NCI-H2196 treated with DMSO at 0.1 percent for 48 hours (cell line): Measurements from ENCODE around the gene KRT34.
"Not testable (repeated sequence)": the region's sequence is repeated elsewhere in the genome, so short reads cannot be mapped to it uniquely, and the experiment has no call there.

Source experiments
- DNase-seq: peaks from one replicate; lab custom pipeline; 2025; ENCODE audit not compliant: unreplicated experiment; lab: John Stamatoyannopoulos, UW

The KRT34 gene

DNA sequence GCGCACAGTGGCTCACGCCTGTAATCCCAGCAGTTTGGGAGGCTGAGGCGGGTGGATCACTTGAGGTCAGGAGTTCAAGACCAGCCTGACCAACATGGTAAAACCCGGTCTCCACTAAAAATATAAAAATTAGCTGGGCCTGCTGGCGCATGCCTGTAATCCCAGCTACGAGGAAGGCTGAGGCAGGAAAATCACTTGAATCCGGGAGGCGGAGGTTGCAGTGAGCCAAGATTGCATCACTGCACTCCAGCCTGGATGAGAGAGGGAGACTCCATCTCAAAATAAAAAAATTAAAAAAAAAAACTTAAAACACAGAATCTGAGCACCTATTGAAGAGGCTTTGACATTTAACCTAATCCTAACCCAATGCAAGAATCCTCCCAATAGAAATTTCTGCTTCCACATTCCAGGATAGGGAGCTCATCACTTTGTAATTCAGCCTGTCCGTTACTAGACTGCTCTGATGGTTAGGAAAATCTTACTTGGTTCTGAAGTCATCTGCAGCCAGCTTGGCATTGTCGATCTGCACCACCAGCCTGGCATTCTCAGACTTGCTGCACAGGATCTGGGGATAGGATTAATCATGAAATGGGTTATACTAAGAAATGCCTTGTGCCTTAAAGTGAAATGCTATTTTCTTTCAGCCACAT is 14.6 kb downstream of the KRT34 start:
- DNase-seq, result no peak

DNA sequence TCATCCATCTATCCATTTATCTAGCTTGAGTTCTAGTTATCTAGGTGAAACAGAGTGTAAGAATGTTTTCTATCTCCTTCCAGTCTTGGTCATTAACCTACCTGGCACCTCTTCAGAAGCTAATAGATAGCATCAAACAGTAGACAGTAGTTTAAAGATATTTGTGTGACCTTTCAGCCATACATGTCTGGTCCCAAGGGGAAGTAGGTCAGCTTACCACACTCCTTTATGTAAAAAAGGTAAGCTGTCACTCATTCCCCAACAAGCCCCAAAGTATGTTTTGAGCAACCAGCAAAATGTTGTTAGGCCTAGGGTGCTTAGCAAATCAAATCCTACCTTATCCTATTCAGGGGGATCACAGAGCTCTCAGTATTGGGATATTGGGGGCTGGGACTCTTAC is 16.0 kb downstream of the KRT34 start:
- no peak for DNase-seq

DNA sequence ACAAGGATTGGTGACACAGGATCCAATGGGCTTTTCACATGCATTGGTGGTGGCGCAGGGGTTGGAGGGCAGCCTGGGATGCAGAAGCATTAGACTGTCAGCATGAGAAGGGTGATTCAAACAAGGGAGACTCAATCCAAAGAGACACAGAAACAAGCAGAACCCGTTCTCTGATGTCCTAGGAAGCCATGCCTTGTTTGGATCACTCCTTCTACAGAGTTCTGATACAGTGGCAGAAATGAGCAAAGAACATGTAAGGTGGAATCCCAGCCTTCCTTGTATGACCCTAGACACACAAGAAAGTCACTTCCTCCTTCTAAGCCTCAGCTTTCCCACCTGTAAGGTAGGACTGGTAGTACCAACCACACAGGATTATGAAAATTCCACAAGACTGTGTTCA is 18.2 kb downstream of the KRT34 start:
- no peak for DNase-seq

DNA sequence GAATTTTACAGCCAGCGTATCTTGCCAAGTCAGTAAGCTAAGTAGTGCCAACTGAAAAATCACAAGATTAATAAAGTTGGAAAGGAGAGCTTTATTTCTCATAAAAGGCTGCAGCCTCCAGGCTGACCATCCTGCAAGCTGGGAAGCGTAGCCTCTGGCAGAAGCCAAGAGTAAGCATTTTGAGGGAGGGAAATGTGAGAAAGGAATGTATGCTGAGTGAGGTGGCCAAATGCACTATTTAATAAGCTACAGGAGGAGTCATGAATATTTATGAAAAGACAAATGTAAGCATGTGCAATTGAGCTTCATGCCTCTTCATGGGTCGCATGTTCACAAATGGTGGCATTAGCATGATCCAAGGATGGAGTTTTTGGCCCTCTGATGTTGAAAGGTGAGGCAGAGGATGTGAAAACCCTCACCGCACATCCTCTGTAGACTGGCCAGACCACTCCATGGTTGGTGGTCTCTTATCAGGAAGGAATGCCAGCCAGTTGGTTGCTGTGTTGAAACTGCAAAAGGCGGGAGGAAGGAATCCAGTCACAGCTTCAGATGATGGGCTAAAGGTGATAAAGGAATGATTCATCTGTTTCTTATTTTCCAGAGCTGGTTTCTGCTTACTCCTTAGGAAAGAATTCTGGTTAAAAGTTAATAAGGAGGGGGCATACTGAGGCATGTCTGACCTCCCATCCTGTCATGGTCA is 21.7 kb downstream of the KRT34 start:
- DNase-seq, result no peak

DNA sequence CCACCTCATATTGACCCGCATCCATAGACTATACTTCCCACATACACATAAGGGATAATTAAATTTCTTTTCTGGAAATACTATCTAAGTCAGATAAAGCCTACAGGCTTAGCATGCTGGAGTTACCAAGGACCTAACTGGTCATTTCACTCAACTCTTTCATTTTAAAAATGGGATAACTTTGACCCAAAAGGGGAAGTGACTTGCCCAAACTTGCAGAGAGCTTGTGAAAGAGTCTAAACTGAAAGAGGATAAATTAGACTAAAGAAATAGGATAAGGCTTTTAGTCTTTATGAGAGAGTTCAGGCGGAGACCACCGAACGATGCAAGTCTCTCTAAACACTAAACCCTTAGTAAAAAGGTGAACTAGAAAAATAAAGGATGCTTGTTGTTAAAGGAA is 27.6 kb downstream of the KRT34 start:
- DNase-seq, result no peak

DNA sequence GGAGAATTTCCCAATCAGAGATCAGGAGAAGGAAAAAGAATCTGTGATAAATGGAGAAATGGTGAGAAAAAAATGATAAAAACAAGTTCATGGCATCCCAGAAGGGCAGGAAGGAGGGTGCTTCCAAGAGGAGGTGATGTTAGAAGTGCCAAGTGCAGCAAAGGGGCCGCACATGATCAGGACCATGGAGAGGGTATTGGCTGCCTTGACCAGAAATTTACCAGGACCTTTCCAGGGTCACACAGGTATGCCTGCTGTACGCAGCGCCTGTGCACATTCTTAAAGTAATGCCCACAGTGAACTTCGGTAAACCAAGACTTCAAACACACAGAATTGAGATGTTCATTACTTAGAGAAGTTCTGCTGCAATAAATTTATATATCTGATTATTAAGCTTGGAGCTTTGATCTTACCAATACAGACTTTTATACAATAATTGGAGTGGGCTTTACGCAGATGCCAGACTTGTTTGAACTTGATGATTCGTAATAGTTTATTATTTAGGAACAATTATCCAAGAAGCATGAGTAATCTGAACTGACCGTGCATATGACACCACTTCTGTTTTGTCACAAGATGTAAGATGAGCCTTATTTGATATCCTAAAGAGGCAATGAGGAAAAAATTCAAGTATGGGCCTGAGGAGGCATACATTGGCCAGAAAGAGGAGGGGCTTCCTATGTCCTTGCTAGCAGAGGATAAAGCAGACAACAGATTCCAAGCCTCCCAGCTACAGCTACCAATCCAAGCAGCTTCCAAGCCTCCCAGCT is 29.3 kb downstream of the KRT34 start:
- DNase-seq, result no peak

DNA sequence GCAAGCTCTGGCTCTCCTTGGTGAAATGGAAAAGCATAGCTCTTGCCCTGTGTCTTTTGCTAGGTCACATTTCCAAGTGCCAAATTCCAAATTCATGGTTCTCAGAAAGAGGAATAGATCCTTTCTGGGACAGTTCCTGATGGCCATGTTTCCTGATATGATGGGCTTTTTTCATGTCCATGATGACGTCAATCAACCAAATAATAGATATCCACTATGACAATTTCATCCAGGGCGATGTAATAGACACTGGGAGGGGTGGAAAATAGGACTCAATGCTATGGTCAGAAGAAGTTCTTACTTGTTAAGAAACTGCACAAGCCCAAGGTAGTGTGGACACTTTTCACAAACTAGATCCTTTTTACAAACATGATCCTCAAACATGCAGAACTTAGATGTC is 30.9 kb downstream of the KRT34 start:
- no peak for DNase-seq

DNA sequence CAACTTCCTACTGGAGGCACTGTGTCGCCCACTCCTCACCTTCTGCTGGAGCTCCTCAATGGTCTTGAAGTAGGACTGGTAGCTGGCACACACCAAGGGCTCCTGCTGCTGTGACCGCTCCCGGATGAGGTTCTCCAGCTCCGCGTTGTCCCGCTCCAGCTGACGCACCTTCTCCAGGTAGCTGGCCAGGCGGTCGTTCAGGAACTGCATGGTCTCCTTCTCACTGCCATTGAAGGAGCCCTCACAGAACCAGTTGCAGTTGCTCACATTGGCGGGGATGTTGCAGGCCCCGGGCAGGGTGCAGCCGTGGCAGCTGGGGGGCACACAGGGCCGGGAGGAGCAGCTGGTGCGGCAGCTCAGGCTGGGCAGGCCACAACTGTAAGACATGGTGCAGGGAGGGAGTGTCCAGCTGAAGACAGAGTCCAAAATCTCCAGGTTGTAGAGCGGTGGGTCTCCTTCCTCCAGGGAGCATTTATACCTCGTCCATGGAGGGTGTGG is 31.7 kb downstream of the KRT34 start, which contains the start of gene KRT33A:
KRT33A (minus strand) TSS at position 448 of the 498 bp plus-strand sequence; CDS start at position 387, 61 bp downstream.
- DNase-seq, result not testable (repeated sequence)

DNA sequence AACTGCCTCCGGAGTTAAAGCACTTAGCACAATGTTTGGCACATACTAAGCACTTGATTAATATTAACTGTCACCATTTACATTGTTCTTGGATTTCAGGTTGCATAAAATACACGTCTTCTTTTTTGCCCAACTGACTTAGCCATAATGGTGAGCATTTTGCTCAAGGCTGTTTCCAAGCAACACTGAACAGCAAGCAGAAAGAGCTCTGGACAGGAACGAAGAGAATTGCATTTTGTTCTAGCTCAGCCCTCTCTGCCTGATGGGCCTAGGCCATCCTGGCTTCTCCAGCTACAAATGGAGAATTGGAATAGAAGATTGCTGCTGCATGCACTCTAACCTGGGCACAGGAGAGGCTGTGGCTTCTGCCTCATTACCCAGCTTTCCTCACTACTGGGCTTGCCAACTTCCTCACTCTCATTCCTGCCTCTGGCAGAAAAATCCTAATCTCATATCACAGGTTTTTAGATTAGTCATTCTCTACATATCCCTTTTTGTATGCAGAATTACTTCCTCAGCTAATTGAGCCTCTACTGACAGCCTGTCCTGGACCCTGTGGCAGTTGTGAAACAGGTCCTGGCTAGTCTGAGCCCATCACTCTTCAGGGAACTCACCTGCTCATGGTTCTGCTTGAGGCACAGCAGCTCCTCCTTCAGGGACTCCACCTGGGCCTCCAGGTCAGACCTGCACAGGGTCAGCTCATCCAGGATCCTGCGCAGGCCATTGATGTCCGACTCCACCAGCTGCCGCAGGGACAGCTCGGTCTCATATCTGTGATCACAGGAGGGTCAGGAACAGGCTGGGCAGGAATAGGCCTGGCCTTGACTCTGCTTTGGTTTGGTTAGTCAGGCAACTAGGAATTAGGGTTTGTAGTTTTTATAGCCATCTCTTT is 34.0 kb downstream of the KRT34 start:
- no peak for DNase-seq

DNA sequence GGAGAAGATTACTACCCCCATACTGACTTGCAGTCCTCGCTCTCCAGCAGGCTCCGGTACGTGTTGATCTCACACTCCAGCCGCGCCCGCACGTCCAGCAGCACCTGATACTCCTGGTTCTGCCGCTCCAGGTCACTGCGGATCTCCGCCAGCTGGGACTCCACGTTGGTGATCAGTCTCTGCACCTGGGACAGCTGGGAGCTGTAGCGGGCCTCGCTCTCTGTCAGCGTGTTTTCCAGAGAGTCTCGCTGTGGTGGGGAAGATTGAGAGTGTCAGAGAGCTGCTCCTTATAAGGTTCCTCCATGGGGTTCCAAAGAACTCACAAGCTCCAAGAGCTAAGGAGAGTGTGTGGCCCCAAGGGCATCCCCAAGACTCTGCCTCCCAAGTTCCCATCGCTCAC is 35.7 kb downstream of the KRT34 start:
- not testable (repeated sequence) for DNase-seq

DNA sequence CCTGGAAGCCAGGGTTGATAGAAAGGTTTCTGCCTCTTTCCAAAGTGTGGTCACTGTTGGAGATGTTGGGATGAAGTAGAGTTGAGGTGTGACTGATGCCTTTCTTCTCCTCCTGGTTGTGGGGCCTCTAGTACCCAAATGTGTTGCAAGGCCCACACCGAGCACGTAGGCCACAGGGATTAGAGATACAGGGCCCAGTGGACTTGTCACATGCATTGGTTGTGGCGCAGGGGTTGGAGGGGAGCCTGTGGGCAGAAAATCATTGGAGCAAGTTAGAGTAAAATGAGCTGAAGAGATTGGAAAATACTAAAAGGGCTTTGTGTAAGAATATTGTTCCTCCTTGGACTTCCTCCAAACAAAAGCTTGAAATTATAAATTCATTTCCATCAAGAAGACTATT is 36.1 kb downstream of the KRT34 start:
- no peak for DNase-seq

DNA sequence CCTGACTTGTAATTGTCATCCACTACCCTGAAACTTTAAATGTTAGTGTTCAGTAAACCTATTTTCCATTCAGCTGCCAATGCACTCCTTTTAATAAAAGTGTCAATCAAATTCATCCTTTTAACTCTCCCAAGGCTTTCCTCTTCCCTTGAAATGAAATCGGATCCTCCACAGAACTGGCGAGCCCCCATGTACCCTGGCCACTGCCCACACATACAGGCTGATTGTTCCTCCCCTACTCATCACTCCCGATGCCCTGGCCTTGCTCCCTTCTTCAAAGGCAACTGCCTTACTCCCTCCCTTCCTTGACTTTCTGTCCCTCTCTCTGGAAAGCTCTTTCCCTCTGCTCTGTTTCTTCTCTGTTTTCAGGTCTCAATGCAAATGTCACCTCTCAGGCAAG is 39.1 kb downstream of the KRT34 start:
- no peak for DNase-seq

DNA sequence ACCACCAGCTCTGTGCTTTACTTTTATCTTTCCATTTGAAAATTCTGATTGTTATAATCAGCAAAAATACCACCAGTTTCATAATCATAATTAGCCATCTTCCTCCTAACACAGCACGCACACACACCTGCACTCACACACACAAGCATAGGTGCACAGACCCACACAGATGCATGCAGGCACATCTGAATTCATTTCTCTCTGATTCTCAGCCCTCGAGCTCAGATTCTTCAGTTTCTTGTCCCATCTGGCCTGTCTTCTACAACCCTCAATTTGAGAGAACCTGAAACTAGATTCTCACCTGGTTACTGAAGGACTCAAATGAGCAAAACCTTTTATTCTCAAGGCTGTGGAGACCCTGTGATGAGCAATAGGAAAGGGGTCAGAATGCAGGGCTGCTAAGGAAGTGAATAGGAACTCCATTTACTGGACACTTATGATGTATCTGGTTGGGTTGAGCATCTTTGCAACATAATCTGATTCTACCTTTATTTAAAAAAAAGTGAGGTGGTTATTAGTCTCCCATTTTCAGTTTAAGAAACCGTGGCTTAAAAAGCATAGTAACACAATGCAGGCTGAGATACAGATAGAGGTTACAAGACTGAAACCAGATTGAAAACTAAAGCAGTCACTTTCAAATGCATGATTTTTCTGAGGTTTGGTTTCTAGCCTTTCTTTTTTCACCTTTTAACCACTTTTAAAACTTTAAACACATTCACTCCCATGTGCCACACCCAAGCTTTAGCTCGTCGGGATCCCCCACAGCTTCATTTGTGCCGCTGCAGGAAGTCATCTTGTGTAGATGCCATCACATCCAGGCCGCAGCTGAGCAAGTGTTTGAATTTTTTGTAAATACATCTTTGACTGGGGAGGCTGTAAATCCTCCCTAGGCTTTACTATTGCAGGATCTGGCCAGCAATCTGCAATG is 40.9 kb downstream of the KRT34 start:
- no peak for DNase-seq

DNA sequence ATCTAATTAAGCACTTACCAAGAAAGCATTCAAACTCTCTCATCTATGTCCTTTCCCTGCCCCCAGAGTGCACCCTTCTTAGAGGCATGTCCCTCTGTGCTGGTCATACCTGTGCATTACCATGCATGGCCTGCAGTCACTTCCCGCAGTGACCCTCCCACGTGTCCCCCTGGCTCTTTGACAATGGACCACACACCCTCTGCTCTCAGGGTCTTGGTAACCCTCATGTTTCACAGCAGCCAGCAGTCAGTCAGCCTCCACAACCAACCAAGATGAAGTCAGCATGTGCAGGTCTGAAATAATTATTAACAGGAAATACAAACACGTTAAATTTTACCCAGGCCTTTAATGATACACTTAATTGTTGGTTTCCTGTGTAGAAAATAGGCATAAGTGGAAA is 41.6 kb downstream of the KRT34 start:
- no peak for DNase-seq

DNA sequence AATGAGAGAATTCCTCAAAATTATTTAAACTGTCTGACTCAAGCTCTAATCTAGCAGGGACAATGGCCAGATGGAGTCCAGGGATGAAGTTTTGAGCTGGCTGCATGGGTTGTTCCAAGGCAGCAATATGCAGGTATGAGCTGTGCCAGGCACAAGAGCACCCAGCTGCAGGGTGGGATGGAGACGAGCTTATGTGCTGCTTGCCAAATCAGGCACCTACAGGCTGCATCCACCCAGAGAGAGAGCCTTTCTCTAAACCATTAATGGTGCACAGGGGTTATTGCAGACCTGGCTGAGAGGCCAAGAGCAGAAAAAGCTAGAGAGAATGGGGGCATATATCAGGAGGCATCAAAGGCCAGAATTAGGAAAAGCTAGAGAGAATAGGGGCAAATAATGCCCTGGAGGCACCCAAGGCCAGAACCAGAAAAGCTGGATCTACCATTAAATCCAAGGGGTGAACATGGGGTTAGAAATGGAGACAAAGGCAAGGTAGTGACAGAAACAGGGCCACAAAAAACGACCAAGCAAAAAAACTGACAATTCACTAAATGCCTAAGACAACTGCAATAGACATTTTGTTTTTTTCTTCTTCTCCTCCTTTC is 42.4 kb downstream of the KRT34 start:
- DNase-seq, result no peak

DNA sequence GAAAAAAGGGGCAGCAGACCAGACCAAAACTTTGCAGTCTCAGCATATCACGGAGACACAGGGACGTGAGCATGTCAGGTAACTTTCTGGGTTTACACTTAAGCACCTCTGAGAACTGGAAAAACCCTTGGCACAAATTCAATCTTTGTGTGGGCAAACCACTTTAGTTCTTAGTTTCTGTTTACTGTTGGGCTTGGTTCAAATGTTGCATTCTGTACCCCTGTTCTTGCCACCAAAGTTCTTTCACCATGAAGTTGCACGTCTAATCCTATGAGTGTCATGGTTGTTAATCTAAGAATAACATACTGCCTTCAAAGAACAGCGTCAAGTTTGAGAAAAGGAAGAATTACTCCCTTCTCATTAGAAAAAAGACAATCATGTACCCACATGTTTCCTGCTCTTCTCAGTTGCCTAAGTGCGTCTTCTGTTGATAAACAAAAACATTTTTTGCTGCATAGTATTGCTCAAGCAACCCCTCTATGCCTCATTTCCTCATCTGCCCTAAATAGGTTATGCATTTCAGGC is 43.1 kb downstream of the KRT34 start:
- no peak for DNase-seq

DNA sequence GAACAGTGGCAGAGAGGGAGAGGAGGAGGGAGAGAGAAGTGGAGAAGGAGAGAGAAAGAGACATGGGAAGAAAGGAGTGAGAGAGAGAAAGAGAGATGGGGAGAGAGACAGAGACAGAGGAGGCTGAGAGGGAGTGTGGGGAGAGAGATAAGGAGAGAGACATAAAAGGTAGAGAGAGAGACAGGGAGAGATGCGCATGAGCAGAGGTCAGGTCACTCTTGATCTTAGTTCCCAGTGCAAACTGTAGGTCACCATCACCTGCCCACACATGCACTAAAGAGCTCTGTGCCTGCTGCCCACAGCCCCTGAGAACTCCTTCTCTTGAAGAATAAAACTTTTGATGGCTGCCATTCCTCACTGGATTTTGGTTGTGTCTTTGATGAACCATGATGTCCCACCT is 46.4 kb downstream of the KRT34 start:
- DNase-seq, result no peak

DNA sequence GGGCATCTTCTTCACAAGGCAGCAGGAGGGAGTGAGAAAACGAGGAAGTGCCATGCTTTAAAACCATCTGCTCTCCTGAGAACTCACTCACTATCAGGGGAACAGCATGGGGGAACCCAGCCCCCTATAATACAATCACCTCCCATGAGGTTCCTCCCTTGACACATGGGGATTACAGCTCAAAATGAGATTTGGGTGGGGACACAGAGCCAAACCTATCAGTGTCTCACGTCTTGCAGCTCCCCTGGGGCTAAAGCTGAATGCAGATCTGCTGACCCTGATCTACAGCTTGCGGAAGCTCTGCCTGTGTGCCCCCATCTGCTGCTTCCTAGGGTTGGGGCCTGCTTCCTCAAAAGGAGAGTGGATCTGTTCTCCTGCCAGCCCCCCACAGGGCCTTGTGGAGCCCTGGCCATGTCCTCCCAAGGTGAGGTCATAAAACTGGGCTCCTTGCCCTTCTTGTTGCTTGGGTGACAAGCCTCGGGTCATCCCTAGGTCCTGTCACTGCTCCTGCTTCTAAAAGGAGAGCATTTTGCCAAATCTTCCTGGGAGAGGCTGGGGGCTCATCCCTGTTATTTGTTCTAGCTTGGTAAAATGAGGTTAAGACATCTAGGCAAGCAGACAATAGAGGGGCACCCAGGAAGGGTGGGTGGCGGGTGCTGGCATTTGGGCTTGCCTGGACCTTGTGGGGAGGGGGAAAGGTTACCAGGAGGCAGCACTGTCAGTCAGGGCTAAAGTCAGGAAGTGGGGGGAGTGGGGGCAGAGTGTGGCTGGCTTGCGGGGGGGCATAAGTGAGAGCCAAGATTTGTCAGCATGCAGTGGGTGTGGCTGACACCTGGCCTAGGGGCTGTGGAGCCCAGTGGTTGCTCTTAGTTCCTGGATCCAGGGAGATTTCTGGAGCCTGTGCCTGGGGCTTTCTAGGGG is 47.5 kb downstream of the KRT34 start:
- no peak for DNase-seq
